ENCODE results near the gene ANKRD61. TPM values are rescaled to one million over a fixed set of nuclear protein-coding genes. Genes with fewer than 3 reads are reported as not detected.
"Not testable (repeated sequence)": the region's sequence is repeated elsewhere in the genome, so short reads cannot be mapped to it uniquely, and the experiment has no call there.

The ANKRD61 gene
- total RNA-seq, 2 donors from 2014 or later = 0.74 TPM; not detected in 1

DNA sequence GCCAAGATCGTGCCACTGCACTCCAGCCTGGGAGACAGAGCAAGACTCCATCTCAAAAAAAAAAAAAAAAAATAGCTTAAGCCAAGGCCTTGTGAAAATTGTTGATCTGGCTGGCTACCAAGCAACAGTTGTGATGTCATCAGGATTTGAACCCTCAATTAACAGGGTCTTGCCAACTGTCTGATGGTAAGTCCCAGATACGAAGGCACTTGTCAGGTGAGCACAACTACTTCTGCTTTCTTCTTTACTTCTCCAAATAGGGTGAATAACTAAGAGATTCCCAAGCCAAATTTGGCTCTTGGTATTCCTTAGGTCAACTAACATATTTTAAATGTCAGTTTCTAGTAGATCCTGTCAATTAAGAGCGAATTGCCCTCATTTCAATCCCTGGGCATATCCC is 47.4 kb downstream of the ANKRD61 start:
- intact Hi-C loops (cut with DNase I) = no loop called here
- Histone ChIP-seq H3K36me3 (no peaks in the 10 kb centered on the region), H3K4me1 (replicated peaks) (no peaks in the 10 kb centered on the region), H3K27ac (no peak overlapping the region), H3K4me3 (no peak overlapping the region), H3K9me3 (no peaks in the 10 kb centered on the region), H3K27me3 (replicated peaks; ENCODE audit: insufficient read depth) (no peaks in the 10 kb centered on the region)
- WGBS = 80% methylated on average over 3 of the region's 3 CpGs
- TF ChIP-seq CTCF (IDR thresholded peaks at IDR 0.05) (no peak), POLR2A (IDR thresholded peaks at IDR 0.05) (no peak), POLR2AphosphoS5 (IDR thresholded peaks at IDR 0.05) (no peak)
- DNase-seq (ENCODE audit: low spot score) = no peak

- whole genome bisulfite sequencing = 90% methylated on average over 6 of the region's 6 CpGs
- H3K9me3 ChIP-seq; intact Hi-C loops (cut with DNase I); H3K4me3 ChIP-seq; H3K4me1 ChIP-seq (replicated peaks); H3K27ac ChIP-seq; H3K36me3 ChIP-seq; DNase-seq (ENCODE audit: low spot score); H3K27me3 ChIP-seq (replicated peaks; ENCODE audit: insufficient read depth): not testable (repeated sequence)
These were observed 51.9 kb downstream of the ANKRD61 start for GRCh38 chr7:6083047-6083446.

Small RNAs within 50 kb of the gene (small RNA-seq; reads per million reads assigned to genes)
- gene RF00019 (0 reads per million in 2 donors), gene RNU6-218P (0 reads per million in 2 donors), gene SNORA80D (0 to 0.93 reads per million in 2 donors)

Other genes with a start within 250 kb of the ANKRD61 start
- 10 to 100 TPM; 29.9 to 57.9 TPM for gene RNF216, start 249.7 kb upstream of the ANKRD61 start, total RNA-seq
- not detected for gene OCM, start 150.6 kb upstream of the ANKRD61 start, total RNA-seq
- 10 to 100 TPM; 40.6 to 46.9 TPM for gene CCZ1, start 132.6 kb upstream of the ANKRD61 start, total RNA-seq
- under 1 TPM in 1 of 2 donors, not detected in 1; 0.34 TPM for gene RSPH10B, start 60.7 kb upstream of the ANKRD61 start, total RNA-seq
- gene PMS2, start 22.3 kb upstream of the ANKRD61 start, total RNA-seq = 10 to 100 TPM in 1 of 2 donors, 1 to 10 TPM in 1; 9.3 to 12.6 TPM
- gene AIMP2, start 22.1 kb upstream of the ANKRD61 start, total RNA-seq = 10 to 100 TPM; 34.4 to 35.4 TPM
- 100 to 1,000 TPM; 300 to 413 TPM for gene EIF2AK1, start 27.8 kb downstream of the ANKRD61 start, total RNA-seq
- gene USP42, start 73.6 kb downstream of the ANKRD61 start, total RNA-seq = 10 to 100 TPM in 1 of 2 donors, 1 to 10 TPM in 1; 9.0 to 18.8 TPM
- gene CYTH3, start 241.2 kb downstream of the ANKRD61 start, total RNA-seq = 10 to 100 TPM; 12.3 to 37.7 TPM